SK-N-SH treated with all-trans-retinoic acid at 6 μM for 48 hours (cell line): ENCODE results near the gene CTDSP2.

Experiments
- GLIS3 ChIP-seq: fragments of 250-450 bp; sonication (Bioruptor Pico); IDR thresholded peaks from 2 replicates; pipeline ENCODE4 v1.5.0; 2020; ENCODE audit warnings: mild to moderate bottlenecking, moderate library complexity
- PATZ1 ChIP-seq: fragments of 250-450 bp; sonication (Bioruptor Pico); IDR thresholded peaks from 2 replicates; pipeline ENCODE4 v1.8.0; 2020; ENCODE audit warnings: mild to moderate bottlenecking, moderate library complexity, borderline replicate concordance
- PPARA ChIP-seq: fragments of 250-450 bp; sonication (Bioruptor Pico); IDR thresholded peaks from 2 replicates; pipeline ENCODE4 v1.5.0; 2020; ENCODE audit warnings: mild to moderate bottlenecking, borderline replicate concordance
- RARB ChIP-seq: fragments of 250-450 bp; sonication (Bioruptor Pico); IDR thresholded peaks from 2 replicates; pipeline ENCODE4 v1.8.0; 2021; ENCODE audit warnings: mild to moderate bottlenecking, moderate library complexity
- ZNF565 ChIP-seq: fragments of 450-650 bp; formaldehyde crosslinking; conservative IDR thresholded peaks from 2 replicates; pipeline ENCODE4 v1.5.0; 2020; ENCODE audit warnings: low read depth, mild to moderate bottlenecking, moderate library complexity

GRCh38 chr12:57780284-57780897 lies 66.1 kb downstream of the CTDSP2 start:
- TF ChIP-seq PPARA (CRISPR knock-in tag) (no peak), PATZ1 (CRISPR knock-in tag) (no peak), RARB (CRISPR knock-in tag) (no peak), ZNF565 (CRISPR knock-in tag) (no peak), GLIS3 (CRISPR knock-in tag) (no peak)
